Activated T-helper 1 cell treated with anti-CD3 and anti-CD28 coated beads, Interleukin-2, amount 50 U/mL, for 16 hours (primary cell): ENCODE data around the gene UNC45B.
"Not testable (repeated sequence)": the region's sequence is repeated elsewhere in the genome, so short reads cannot be mapped to it uniquely, and the experiment has no call there.

ENCODE experiments used
- DNase-seq, 2 donors: peaks; one replicate each; pipeline ENCODE4 v3.0.0-alpha.2; 2020; ENCODE audit warnings: low read depth in 1 of 2, low spot score in 1 of 2

Gene UNC45B

GRCh38 chr17:35213412-35213940 lies 65.9 kb downstream of the UNC45B start:
- DNase-seq = no peak

GRCh38 chr17:35214192-35214591 lies 66.6 kb downstream of the UNC45B start:
- DNase-seq = no peak

- DNase-seq = peak in 1 of 2 donors; percentile 12
Observed at GRCh38 chr17:35214631-35215273, 67.1 kb downstream of the UNC45B start.

- no peak for DNase-seq
Observed at GRCh38 chr17:35217107-35217506, 69.5 kb downstream of the UNC45B start.

GRCh38 chr17:35218915-35219314 lies 71.3 kb downstream of the UNC45B start:
- DNase-seq = no peak

GRCh38 chr17:35222452-35222851 lies 74.8 kb downstream of the UNC45B start:
- no peak for DNase-seq

- no peak for DNase-seq
Observed at GRCh38 chr17:35224436-35224835, 76.8 kb downstream of the UNC45B start.

- DNase-seq = no peak
Observed at GRCh38 chr17:35227546-35227945, 79.9 kb downstream of the UNC45B start.

GRCh38 chr17:35229638-35230037 lies 82.0 kb downstream of the UNC45B start:
- no peak for DNase-seq

GRCh38 chr17:35234315-35234714 lies 86.7 kb downstream of the UNC45B start:
- not testable (repeated sequence) for DNase-seq

GRCh38 chr17:35235289-35235688 lies 87.7 kb downstream of the UNC45B start:
- no peak for DNase-seq

- DNase-seq = no peak
Observed at GRCh38 chr17:35235917-35236316, 88.3 kb downstream of the UNC45B start.

GRCh38 chr17:35236821-35237220 lies 89.2 kb downstream of the UNC45B start:
- DNase-seq = no peak

GRCh38 chr17:35238821-35239220 lies 91.2 kb downstream of the UNC45B start:
- no peak for DNase-seq
